HEK293 (cell line): ENCODE measurements around the gene TMEM62.
A peak's percentile ranks its signal among the peaks of the same experiment; 100 is the strongest.

Source experiments
- CTCF ChIA-PET: fragments of 350-600 bp; formaldehyde crosslinking; extraction: SDS; loops from one replicate; lab custom pipeline; 2021; ENCODE audit warnings: antibody characterized with exemption; lab: Yijun Ruan, JAX
- POLR2A ChIA-PET: fragments of 300-600 bp; formaldehyde crosslinking; extraction: SDS; loops from one replicate; lab custom pipeline; 2020; ENCODE audit warnings: antibody characterized with exemption, inconsistent platforms; lab: Yijun Ruan, JAX
- H3K27ac ChIP-seq: fragments of 200-500 bp; sonication (Bioruptor generic); 2 replicates; pipeline ENCODE4 v1.5.1; 2014; ENCODE audit warnings: low read depth, low read length, control low read depth, inconsistent platforms; ENCODE audit errors: extremely low read depth
- H3K36me3 ChIP-seq, 2 experiments: fragments of 200-500 bp in 1 of 2; sonication (Bioruptor generic) in 1 of 2; 1 replicate in 1 of 2; 2 replicates in 1 of 2; pipeline ENCODE4 v1.5.1; 2014 to 2017; ENCODE audit warnings: inconsistent platforms in 2 of 2, low read length in 2 of 2; ENCODE audit not compliant: control insufficient read depth in 2 of 2, insufficient read depth in 1 of 2
- H3K4me1 ChIP-seq: fragments of 200-500 bp; sonication (Bioruptor generic); 2 replicates; pipeline ENCODE4 v1.5.1; 2014; ENCODE audit warnings: mild to moderate bottlenecking, low read length, inconsistent platforms; ENCODE audit not compliant: control insufficient read depth, insufficient read depth
- H3K4me3 ChIP-seq: 2 replicates; pipeline ENCODE4 v1.5.1; 2011; ENCODE audit warnings: low read depth, mild to moderate bottlenecking, control low read depth, low read length, moderate library complexity
- H3K9me3 ChIP-seq: fragments of 200-500 bp; sonication (Bioruptor generic); 2 replicates; pipeline ENCODE4 v1.5.1; 2014; ENCODE audit warnings: low read depth, low read length, inconsistent platforms; ENCODE audit not compliant: control insufficient read depth, insufficient read depth
- GLIS2 ChIP-seq: fragments of 450-650 bp; formaldehyde crosslinking; IDR thresholded peaks from 2 replicates; pipeline ENCODE4 v1.5.1; 2016; ENCODE audit warnings: missing biosample characterization, missing genetic modification characterization
- KLF7 ChIP-seq: fragments of 450-650 bp; formaldehyde crosslinking; IDR thresholded peaks from 2 replicates; pipeline ENCODE4 v1.5.1; 2016; ENCODE audit warnings: missing biosample characterization, missing genetic modification characterization, borderline replicate concordance
- KLF9 ChIP-seq: fragments of 450-650 bp; formaldehyde crosslinking; IDR thresholded peaks from 2 replicates; pipeline ENCODE4 v1.5.1; 2016; ENCODE audit warnings: missing biosample characterization, missing genetic modification characterization, low read depth
- MZF1 ChIP-seq: fragments of 450-650 bp; formaldehyde crosslinking; IDR thresholded peaks from 2 replicates; pipeline ENCODE4 v1.5.1; 2017; ENCODE audit warnings: missing biosample characterization, missing genetic modification characterization, borderline replicate concordance
- PRDM1 ChIP-seq: fragments of 450-650 bp; formaldehyde crosslinking; IDR thresholded peaks from 2 replicates; pipeline ENCODE4; 2016; ENCODE audit warnings: missing biosample characterization, missing genetic modification characterization
- RBAK ChIP-seq: fragments of 450-650 bp; formaldehyde crosslinking; IDR thresholded peaks from 2 replicates; pipeline ENCODE4 v1.5.1; 2016; ENCODE audit warnings: missing biosample characterization, missing genetic modification characterization
- SP2 ChIP-seq: fragments of 450-650 bp; formaldehyde crosslinking; IDR thresholded peaks from 2 replicates; pipeline ENCODE4 v1.5.1; 2016; ENCODE audit warnings: missing biosample characterization, missing genetic modification characterization
- ZBTB17 ChIP-seq: fragments of 450-650 bp; formaldehyde crosslinking; IDR thresholded peaks from 2 replicates; pipeline ENCODE4 v1.5.1; 2016; ENCODE audit warnings: missing biosample characterization, missing genetic modification characterization
- ZFP3 ChIP-seq: fragments of 450-650 bp; formaldehyde crosslinking; IDR thresholded peaks from 2 replicates; pipeline ENCODE4 v1.5.1; 2016; ENCODE audit warnings: low read depth, missing biosample characterization, missing genetic modification characterization
- ZNF112 ChIP-seq: fragments of 450-650 bp; formaldehyde crosslinking; IDR thresholded peaks from 2 replicates; pipeline ENCODE4 v1.5.0; 2017; ENCODE audit warnings: missing biosample characterization, missing genetic modification characterization
- ZNF138 ChIP-seq: fragments of 450-650 bp; formaldehyde crosslinking; IDR thresholded peaks from 2 replicates; pipeline ENCODE4 v1.5.1; 2016; ENCODE audit warnings: missing biosample characterization, missing genetic modification characterization, borderline replicate concordance
- ZNF140 ChIP-seq: fragments of 450-650 bp; formaldehyde crosslinking; IDR thresholded peaks from 2 replicates; pipeline ENCODE4 v1.5.1; 2016; ENCODE audit warnings: missing biosample characterization, missing genetic modification characterization
- ZNF184 ChIP-seq: fragments of 450-650 bp; IDR thresholded peaks from 2 replicates; pipeline ENCODE4 v1.5.1; 2018; ENCODE audit warnings: missing biosample characterization, mild to moderate bottlenecking, missing genetic modification characterization
- ZNF2 ChIP-seq: fragments of 450-650 bp; formaldehyde crosslinking; IDR thresholded peaks from 2 replicates; pipeline ENCODE4 v1.5.1; 2016; ENCODE audit warnings: missing biosample characterization, missing genetic modification characterization
- ZNF248 ChIP-seq: fragments of 450-650 bp; formaldehyde crosslinking; IDR thresholded peaks from 2 replicates; pipeline ENCODE4 v1.5.1; 2017; ENCODE audit warnings: missing biosample characterization, missing genetic modification characterization
- ZNF274 ChIP-seq, 2 experiments: fragments of 200-500 bp in 1 of 2; fragments of 450-650 bp in 1 of 2; sonication (Bioruptor generic) in 1 of 2; formaldehyde crosslinking in 1 of 2; IDR thresholded peaks; 2 replicates each; pipeline versions ENCODE4 v1.5.1 to v1.6.1; 2014 to 2016; ENCODE audit warnings: borderline replicate concordance in 1 of 2, inconsistent platforms in 1 of 2, low read length in 1 of 2, missing biosample characterization in 1 of 2, missing genetic modification characterization in 1 of 2
- ZNF324 ChIP-seq: fragments of 450-650 bp; formaldehyde crosslinking; IDR thresholded peaks from 2 replicates; pipeline ENCODE4 v1.5.1; 2016; ENCODE audit warnings: missing biosample characterization, missing genetic modification characterization
- ZNF37A ChIP-seq: fragments of 450-650 bp; IDR thresholded peaks from 2 replicates; pipeline ENCODE4 v1.5.1; 2018; ENCODE audit warnings: missing biosample characterization, missing genetic modification characterization
- ZNF391 ChIP-seq: fragments of 450-650 bp; formaldehyde crosslinking; IDR thresholded peaks from 2 replicates; pipeline ENCODE4 v1.5.1; 2016; ENCODE audit warnings: low read depth, missing biosample characterization, missing genetic modification characterization, borderline replicate concordance
- ZNF423 ChIP-seq: fragments of 450-650 bp; formaldehyde crosslinking; IDR thresholded peaks from 2 replicates; pipeline ENCODE4 v1.5.1; 2016; ENCODE audit warnings: missing biosample characterization, missing genetic modification characterization
- ZNF426 ChIP-seq: fragments of 450-650 bp; formaldehyde crosslinking; IDR thresholded peaks from 2 replicates; pipeline ENCODE4 v1.5.1; 2017; ENCODE audit warnings: missing biosample characterization, missing genetic modification characterization, mild to moderate bottlenecking, inconsistent platforms, moderate library complexity
- ZNF433 ChIP-seq: fragments of 450-650 bp; formaldehyde crosslinking; IDR thresholded peaks from 2 replicates; pipeline ENCODE4 v1.5.1; 2016; ENCODE audit warnings: missing biosample characterization, missing genetic modification characterization, low read depth
- ZNF530 ChIP-seq: fragments of 450-650 bp; formaldehyde crosslinking; IDR thresholded peaks from 2 replicates; pipeline ENCODE4 v1.5.1; 2016; ENCODE audit warnings: low read depth, missing biosample characterization, missing genetic modification characterization
- ZNF558 ChIP-seq: fragments of 450-650 bp; formaldehyde crosslinking; IDR thresholded peaks from 2 replicates; pipeline ENCODE4 v1.5.1; 2016; ENCODE audit warnings: missing biosample characterization, missing genetic modification characterization
- ZNF596 ChIP-seq: fragments of 450-650 bp; IDR thresholded peaks from 2 replicates; pipeline ENCODE4 v1.5.0; 2018; ENCODE audit warnings: missing biosample characterization, mild to moderate bottlenecking, missing genetic modification characterization, moderate library complexity
- ZNF654 ChIP-seq: fragments of 450-650 bp; formaldehyde crosslinking; IDR thresholded peaks from 2 replicates; pipeline ENCODE4 v1.5.1; 2016; ENCODE audit warnings: low read depth, missing biosample characterization, missing genetic modification characterization
- ZNF658 ChIP-seq: fragments of 450-650 bp; formaldehyde crosslinking; IDR thresholded peaks from 2 replicates; pipeline ENCODE4; 2016; ENCODE audit warnings: missing biosample characterization, missing genetic modification characterization
- ZNF670 ChIP-seq: fragments of 450-650 bp; formaldehyde crosslinking; IDR thresholded peaks from 2 replicates; pipeline ENCODE4 v1.5.1; 2016; ENCODE audit warnings: missing biosample characterization, missing genetic modification characterization, low read depth
- ZNF768 ChIP-seq: fragments of 450-650 bp; formaldehyde crosslinking; IDR thresholded peaks from 2 replicates; pipeline ENCODE4 v1.5.1; 2018; ENCODE audit warnings: missing biosample characterization, mild to moderate bottlenecking, missing genetic modification characterization
- ZNF785 ChIP-seq: fragments of 450-650 bp; formaldehyde crosslinking; IDR thresholded peaks from 2 replicates; pipeline ENCODE4 v1.5.1; 2016; ENCODE audit warnings: missing biosample characterization, missing genetic modification characterization
- ZNF792 ChIP-seq: fragments of 450-650 bp; formaldehyde crosslinking; IDR thresholded peaks from 2 replicates; pipeline ENCODE4 v1.5.1; 2016; ENCODE audit warnings: missing biosample characterization, missing genetic modification characterization
- ZSCAN16 ChIP-seq: fragments of 450-650 bp; formaldehyde crosslinking; IDR thresholded peaks from 2 replicates; pipeline ENCODE4 v1.5.1; 2016; ENCODE audit warnings: missing biosample characterization, missing genetic modification characterization
- TF ChIP-seq, protein P1 (sequence below): fragments of 450-650 bp; formaldehyde crosslinking; IDR thresholded peaks from 2 replicates; pipeline ENCODE4 v1.5.1; 2016; ENCODE audit warnings: missing biosample characterization, missing genetic modification characterization

TMEM62 gene

DNA sequence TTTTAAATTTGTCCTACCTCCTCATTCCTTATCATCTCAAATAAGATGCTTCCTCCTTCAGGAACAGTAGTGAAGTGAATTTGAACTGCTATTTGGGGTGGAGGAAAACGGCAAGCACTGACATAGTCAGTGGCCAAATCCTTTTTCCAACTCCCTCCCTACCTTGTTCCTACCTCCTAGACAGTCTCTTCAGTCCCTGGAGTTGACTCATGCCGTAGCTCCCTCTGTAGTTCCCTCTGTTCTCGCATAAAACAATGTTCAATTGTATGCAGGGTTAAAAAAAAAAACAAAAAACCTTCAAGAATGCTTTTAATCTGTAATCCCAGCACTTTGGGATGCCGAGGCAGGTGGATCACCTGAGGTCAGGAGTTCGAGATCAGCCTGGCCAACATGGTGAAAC, 29.0 kb upstream of the TMEM62 start:
- H3K27ac ChIP-seq = no peak overlapping the region
- no peak overlapping the region; the same call in 1 of the 2 replicates for H3K4me3 ChIP-seq
- CTCF ChIA-PET = interaction anchor here (0.5 to 1.0 kb wide), 4 partner anchors 9 to 744 kb away, joined by 3 to 7 read pairs (median 4); no protein-coding TSS in a partner anchor
- TF ChIP-seq ZNF112 (tag by site-specific recombination) (no peak), ZFP3 (tag by site-specific recombination) (no peak), GLIS2 (no peak), ZNF184 (tag by site-specific recombination) (no peak), ZNF274 (IDR thresholded peaks at IDR 0.05; ENCODE audit: low read length) (no peak), ZNF274 (tag by site-specific recombination; IDR thresholded peaks at IDR 0.05; ENCODE audit: borderline replicate concordance) (no peak), PRDM1 (tag by site-specific recombination) (no peak), ZNF530 (tag by site-specific recombination) (no peak), ZNF670 (tag by site-specific recombination) (no peak), ZNF2 (no peak), ZNF596 (tag by site-specific recombination) (no peak), ZNF37A (tag by site-specific recombination) (no peak), ZNF654 (tag by site-specific recombination) (no peak), SP2 (tag by site-specific recombination) (no peak), ZNF558 (tag by site-specific recombination) (no peak), ZNF248 (tag by site-specific recombination) (no peak), ZNF426 (tag by site-specific recombination) (no peak), ZNF140 (tag by site-specific recombination) (no peak)
- TF ChIP-seq, protein P1, sequence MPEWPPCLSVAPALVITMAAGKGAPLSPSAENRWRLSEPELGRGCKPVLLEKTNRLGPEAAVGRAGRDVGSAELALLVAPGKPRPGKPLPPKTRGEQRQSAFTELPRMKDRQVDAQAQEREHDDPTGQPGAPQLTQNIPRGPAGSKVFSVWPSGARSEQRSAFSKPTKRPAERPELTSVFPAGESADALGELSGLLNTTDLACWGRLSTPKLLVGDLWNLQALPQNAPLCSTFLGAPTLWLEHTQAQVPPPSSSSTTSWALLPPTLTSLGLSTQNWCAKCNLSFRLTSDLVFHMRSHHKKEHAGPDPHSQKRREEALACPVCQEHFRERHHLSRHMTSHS (tag by site-specific recombination) = no peak
- no peaks in the 10 kb centered on the region for H3K4me1 ChIP-seq
- POLR2A ChIA-PET = no interaction called here
- peaks cover 7 to 39% of the 10 kb centered on the region in 2 experiments; a peak in 2 of 3 replicates for H3K36me3 ChIP-seq
- no peaks in the 10 kb centered on the region for H3K9me3 ChIP-seq

DNA sequence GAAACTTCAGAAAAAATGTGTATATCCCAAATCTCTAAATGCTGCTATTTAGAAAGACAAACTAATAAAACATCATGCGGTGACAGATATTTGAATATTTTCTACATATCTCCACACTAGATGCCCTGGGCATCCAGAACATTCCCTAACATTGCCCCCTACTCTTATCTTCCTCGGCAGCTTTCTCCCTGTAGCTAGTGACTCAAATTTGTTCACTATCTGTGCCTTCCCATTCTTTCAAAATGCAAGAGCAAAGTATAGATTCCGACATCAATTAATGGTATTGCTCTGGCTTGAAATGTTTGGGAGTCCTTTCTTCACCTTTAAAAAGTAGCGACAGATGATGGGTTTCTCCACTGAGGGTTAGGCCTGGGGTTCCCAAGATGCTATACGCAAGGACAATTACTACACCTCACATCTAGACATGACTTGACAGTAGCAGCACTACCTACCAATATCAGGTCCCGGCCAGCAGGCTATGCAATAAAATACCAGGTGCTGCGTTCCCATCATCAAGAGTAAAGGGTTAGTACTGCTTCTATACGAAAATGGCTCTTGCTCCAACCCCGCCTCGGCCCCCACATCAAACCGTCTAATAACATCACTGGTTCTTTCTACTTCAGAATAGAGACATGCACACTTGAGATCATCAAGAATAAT, 28.2 kb upstream of the TMEM62 start:
- Histone ChIP-seq H3K36me3 (peaks cover 5 to 33% of the 10 kb centered on the region in 2 experiments; a peak in 2 of 3 replicates), H3K9me3 (no peaks in the 10 kb centered on the region), H3K27ac (peak overlapping the region; percentile 12; the same call in 1 of the 2 replicates), H3K4me1 (no peaks in the 10 kb centered on the region), H3K4me3 (peak overlapping the region; percentile 71)
- TF ChIP-seq ZBTB17 (tag by site-specific recombination) (peak; percentile 65), ZSCAN16 (no peak)
- POLR2A ChIA-PET = no interaction called here
- CTCF ChIA-PET = no interaction called here

GRCh38 chr15:43105778-43106485, 27.5 kb upstream of the TMEM62 start, which contains the start of gene UBR1:
Gene UBR1, minus strand, starts transcription at chr15:43106038. Its CDS starts 16 bp downstream, at chr15:43106022.
- POLR2A ChIA-PET = interaction anchor here (0.6 to 0.8 kb wide), 2 partner anchors 11 to 12 kb away, joined by 3 to 4 read pairs; no protein-coding TSS in a partner anchor
- H3K4me3 ChIP-seq = peak within 1 kb of the TSS; percentile 71
- TF ChIP-seq KLF7 (tag by site-specific recombination) = no peak
- TF ChIP-seq KLF9 (tag by site-specific recombination) = no peak
- TF ChIP-seq ZNF658 (tag by site-specific recombination) = no peak
- TF ChIP-seq ZNF140 (tag by site-specific recombination) = no peak
- no peak for TF ChIP-seq ZNF138 (tag by site-specific recombination)
- TF ChIP-seq ZNF785 (tag by site-specific recombination) = no peak
- no peak for TF ChIP-seq ZNF792 (tag by site-specific recombination)
- no peak for TF ChIP-seq MZF1
- TF ChIP-seq ZNF324 (tag by site-specific recombination) = no peak
- no peak for TF ChIP-seq ZNF391 (tag by site-specific recombination)
- no peak for TF ChIP-seq ZNF768 (tag by site-specific recombination)
- no peak for TF ChIP-seq RBAK (tag by site-specific recombination)
- no peak for TF ChIP-seq ZNF423 (tag by site-specific recombination)
- TF ChIP-seq ZNF433 = no peak
- no peak for TF ChIP-seq ZNF184 (tag by site-specific recombination)

More at GRCh38 chr15:43105778-43106485, 27.5 kb upstream of the TMEM62 start, which contains the start of gene UBR1:
- H3K27ac ChIP-seq = peak within 1 kb of the TSS; percentile 24; the same call in 1 of the 2 replicates
- no peaks in the 10 kb centered on the region for H3K4me1 ChIP-seq
- H3K36me3 ChIP-seq = peaks cover 0 to 26% of the 10 kb centered on the region in 2 experiments; a peak in 2 of 3 replicates
- no peaks in the 10 kb centered on the region for H3K9me3 ChIP-seq
- CTCF ChIA-PET = interaction anchor here (0.7 kb wide), 2 partner anchors 427 to 508 kb away, joined by 3 read pairs; no protein-coding TSS in a partner anchor
